ENCODE data around the gene PPTC7. TPM values are rescaled to one million over a fixed set of nuclear protein-coding genes. Genes with fewer than 3 reads are reported as not detected.
A peak's percentile ranks its signal among the peaks of the same experiment; 100 is the strongest.

The PPTC7 gene
- total and polyA plus RNA-seq, 2 of the 13 experiments (the other 11 are each of a cell fraction or from before 2014, with no cell fraction given) = 4.8 to 12.3 TPM

DNA sequence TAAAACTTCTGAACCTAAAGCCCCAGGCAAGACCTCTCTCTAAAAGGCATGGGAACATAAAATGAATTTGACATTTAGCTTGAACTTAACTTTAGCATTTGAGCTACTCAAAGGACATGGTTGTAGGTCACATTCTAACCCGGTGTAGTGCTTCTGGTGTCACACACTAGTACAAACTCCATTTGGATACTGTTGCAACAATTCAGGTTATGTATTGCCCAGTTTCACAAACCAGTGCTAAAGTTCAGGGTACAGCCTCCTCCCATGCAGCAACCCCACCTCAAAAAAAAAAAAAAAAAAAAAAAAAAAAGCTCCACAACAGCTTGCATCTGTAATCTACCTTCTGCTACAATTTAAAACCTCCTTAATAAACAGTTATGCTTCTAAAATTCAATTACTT lies 7.8 kb downstream of the PPTC7 start (continued):
- TF ChIP-seq, protein P1, sequence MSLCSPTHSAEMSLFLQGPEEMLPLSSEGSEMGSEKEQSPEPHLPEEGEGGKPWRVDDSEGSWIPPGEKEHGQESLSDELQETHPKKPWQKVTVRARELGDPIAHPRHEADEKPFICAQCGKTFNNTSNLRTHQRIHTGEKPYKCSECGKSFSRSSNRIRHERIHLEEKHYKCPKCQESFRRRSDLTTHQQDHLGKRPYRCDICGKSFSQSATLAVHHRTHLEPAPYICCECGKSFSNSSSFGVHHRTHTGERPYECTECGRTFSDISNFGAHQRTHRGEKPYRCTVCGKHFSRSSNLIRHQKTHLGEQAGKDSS (CRISPR knock-in tag; IDR thresholded peaks at IDR 0.05; ENCODE audit: borderline replicate concordance, low read depth) = no peak
- TF ChIP-seq SCMH1 (CRISPR knock-in tag; IDR thresholded peaks at IDR 0.05; ENCODE audit: borderline replicate concordance) (no peak), ZNF383 (CRISPR knock-in tag; IDR thresholded peaks at IDR 0.05; ENCODE audit: borderline replicate concordance) (no peak), ZNF569 (CRISPR knock-in tag; IDR thresholded peaks at IDR 0.05; ENCODE audit: borderline replicate concordance) (no peak), REL (CRISPR knock-in tag; conservative IDR thresholded peaks at IDR 0.05) (no peak), SOX5 (CRISPR knock-in tag; IDR thresholded peaks at IDR 0.05; ENCODE audit: borderline replicate concordance) (peak; percentile 83), MYC (CRISPR knock-in tag; IDR thresholded peaks at IDR 0.05; ENCODE audit: borderline replicate concordance) (no peak; the same call in 1 of the 2 replicates), PHB2 (IDR thresholded peaks at IDR 0.05; ENCODE audit: partially characterized antibody) (no peak), TRIM24 (CRISPR knock-in tag; IDR thresholded peaks at IDR 0.05) (peak; percentile 88; the same call in 1 of the 2 replicates), PLRG1 (conservative IDR thresholded peaks at IDR 0.05) (no peak), SKI (IDR thresholded peaks at IDR 0.05; ENCODE audit: partially characterized antibody) (peak; percentile 98), ETV5 (CRISPR knock-in tag; IDR thresholded peaks at IDR 0.05; ENCODE audit: borderline replicate concordance) (0 out of 2 replicates have a peak, but pooled peaks have one; percentile 29), ZNF354B (CRISPR knock-in tag; IDR thresholded peaks at IDR 0.05) (no peak), MAFK (conservative IDR thresholded peaks at IDR 0.05 in 1 of 2, IDR thresholded peaks at IDR 0.05 in 1 of 2; ENCODE audit: low read length in 2 of 2) (no peak), ZNF549 (CRISPR knock-in tag; IDR thresholded peaks at IDR 0.05) (0 out of 2 replicates have a peak, but pooled peaks have one; percentile 23), ZNF883 (CRISPR knock-in tag; IDR thresholded peaks at IDR 0.05; ENCODE audit: not compliant biosample characterization) (no peak), CEBPG (CRISPR knock-in tag; IDR thresholded peaks at IDR 0.05) (peak; percentile 95), JDP2 (CRISPR knock-in tag; IDR thresholded peaks at IDR 0.05; ENCODE audit: borderline replicate concordance) (no peak), MAF1 (CRISPR knock-in tag; IDR thresholded peaks at IDR 0.05; ENCODE audit: borderline replicate concordance) (no peak)
- TF ChIP-seq, protein P2, sequence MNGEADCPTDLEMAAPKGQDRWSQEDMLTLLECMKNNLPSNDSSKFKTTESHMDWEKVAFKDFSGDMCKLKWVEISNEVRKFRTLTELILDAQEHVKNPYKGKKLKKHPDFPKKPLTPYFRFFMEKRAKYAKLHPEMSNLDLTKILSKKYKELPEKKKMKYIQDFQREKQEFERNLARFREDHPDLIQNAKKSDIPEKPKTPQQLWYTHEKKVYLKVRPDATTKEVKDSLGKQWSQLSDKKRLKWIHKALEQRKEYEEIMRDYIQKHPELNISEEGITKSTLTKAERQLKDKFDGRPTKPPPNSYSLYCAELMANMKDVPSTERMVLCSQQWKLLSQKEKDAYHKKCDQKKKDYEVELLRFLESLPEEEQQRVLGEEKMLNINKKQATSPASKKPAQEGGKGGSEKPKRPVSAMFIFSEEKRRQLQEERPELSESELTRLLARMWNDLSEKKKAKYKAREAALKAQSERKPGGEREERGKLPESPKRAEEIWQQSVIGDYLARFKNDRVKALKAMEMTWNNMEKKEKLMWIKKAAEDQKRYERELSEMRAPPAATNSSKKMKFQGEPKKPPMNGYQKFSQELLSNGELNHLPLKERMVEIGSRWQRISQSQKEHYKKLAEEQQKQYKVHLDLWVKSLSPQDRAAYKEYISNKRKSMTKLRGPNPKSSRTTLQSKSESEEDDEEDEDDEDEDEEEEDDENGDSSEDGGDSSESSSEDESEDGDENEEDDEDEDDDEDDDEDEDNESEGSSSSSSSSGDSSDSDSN (CRISPR knock-in tag; IDR thresholded peaks at IDR 0.05) = no peak
- TF ChIP-seq, protein P3, sequence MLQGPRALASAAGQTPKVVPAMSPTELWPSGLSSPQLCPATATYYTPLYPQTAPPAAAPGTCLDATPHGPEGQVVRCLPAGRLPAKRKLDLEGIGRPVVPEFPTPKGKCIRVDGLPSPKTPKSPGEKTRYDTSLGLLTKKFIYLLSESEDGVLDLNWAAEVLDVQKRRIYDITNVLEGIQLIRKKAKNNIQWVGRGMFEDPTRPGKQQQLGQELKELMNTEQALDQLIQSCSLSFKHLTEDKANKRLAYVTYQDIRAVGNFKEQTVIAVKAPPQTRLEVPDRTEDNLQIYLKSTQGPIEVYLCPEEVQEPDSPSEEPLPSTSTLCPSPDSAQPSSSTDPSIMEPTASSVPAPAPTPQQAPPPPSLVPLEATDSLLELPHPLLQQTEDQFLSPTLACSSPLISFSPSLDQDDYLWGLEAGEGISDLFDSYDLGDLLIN (CRISPR knock-in tag; IDR thresholded peaks at IDR 0.05; ENCODE audit: borderline replicate concordance) = no peak
- TF ChIP-seq, protein P4, sequence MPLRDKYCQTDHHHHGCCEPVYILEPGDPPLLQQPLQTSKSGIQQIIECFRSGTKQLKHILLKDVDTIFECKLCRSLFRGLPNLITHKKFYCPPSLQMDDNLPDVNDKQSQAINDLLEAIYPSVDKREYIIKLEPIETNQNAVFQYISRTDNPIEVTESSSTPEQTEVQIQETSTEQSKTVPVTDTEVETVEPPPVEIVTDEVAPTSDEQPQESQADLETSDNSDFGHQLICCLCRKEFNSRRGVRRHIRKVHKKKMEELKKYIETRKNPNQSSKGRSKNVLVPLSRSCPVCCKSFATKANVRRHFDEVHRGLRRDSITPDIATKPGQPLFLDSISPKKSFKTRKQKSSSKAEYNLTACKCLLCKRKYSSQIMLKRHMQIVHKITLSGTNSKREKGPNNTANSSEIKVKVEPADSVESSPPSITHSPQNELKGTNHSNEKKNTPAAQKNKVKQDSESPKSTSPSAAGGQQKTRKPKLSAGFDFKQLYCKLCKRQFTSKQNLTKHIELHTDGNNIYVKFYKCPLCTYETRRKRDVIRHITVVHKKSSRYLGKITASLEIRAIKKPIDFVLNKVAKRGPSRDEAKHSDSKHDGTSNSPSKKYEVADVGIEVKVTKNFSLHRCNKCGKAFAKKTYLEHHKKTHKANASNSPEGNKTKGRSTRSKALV (CRISPR knock-in tag; IDR thresholded peaks at IDR 0.05) = no peak
- TF ChIP-seq, protein P5, sequence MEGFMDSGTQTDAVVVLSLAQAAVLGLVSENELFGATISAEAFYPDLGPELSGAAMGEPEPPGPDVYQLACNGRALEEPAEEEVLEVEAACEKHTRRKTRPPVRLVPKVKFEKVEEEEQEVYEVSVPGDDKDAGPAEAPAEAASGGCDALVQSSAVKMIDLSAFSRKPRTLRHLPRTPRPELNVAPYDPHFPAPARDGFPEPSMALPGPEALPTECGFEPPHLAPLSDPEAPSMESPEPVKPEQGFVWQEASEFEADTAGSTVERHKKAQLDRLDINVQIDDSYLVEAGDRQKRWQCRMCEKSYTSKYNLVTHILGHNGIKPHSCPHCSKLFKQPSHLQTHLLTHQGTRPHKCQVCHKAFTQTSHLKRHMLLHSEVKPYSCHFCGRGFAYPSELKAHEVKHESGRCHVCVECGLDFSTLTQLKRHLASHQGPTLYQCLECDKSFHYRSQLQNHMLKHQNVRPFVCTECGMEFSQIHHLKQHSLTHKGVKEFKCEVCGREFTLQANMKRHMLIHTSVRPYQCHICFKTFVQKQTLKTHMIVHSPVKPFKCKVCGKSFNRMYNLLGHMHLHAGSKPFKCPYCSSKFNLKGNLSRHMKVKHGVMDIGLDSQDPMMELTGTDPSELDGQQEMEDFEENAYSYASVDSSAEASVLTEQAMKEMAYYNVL (CRISPR knock-in tag; IDR thresholded peaks at IDR 0.05; ENCODE audit: borderline replicate concordance) = no peak
